Embryonic facial prominence (tissue), 1 donor: Measurements from ENCODE around the gene CHML.

ENCODE experiments used
- DNase-seq: peaks from one replicate; pipeline ENCODE4 v3.0.0-alpha.2; 2016; ENCODE audit errors: extremely low spot score

The CHML gene

GRCh38 chr1:241590719-241591118 is 49.5 kb downstream of the CHML start:
- no peak for DNase-seq
